CD14-positive monocyte (primary cell): ENCODE measurements around the gene NFIC. TPM values are rescaled to one million over a fixed set of nuclear protein-coding genes. Genes with fewer than 3 reads are reported as not detected.

Experiments
- DNase-seq, 3 donors: peaks; one replicate each; pipeline ENCODE4 v3.0.0-alpha.2; 2011 to 2022
- H2AFZ ChIP-seq: 2 replicates; pipeline ENCODE4 v1.6.0; 2012; ENCODE audit warnings: mild to moderate bottlenecking, low read depth, low read length, inconsistent platforms; ENCODE audit not compliant: insufficient read depth, poor library complexity, severe bottlenecking
- H3K27ac ChIP-seq, 2 donors: 1 replicate in 1 of 2; 2 replicates in 1 of 2; pipeline ENCODE4 v1.5.1; 2012 to 2013; ENCODE audit warnings: low read length in 2 of 2, control low read depth in 1 of 2, inconsistent platforms in 1 of 2, low read depth in 1 of 2, mild to moderate bottlenecking in 1 of 2
- H3K27me3 ChIP-seq, 2 donors: one replicate each; pipeline versions ENCODE4 v1.6.0 to v1.6.1; 2011 to 2013; ENCODE audit warnings: low read length in 2 of 2; ENCODE audit not compliant: control insufficient read depth in 2 of 2, insufficient read depth in 2 of 2
- H3K36me3 ChIP-seq, 2 donors: replicated peaks in 1 of 2; 1 replicate in 1 of 2; 2 replicates in 1 of 2; pipeline versions ENCODE4 v1.5.1 to v1.6.1; 2012 to 2013; ENCODE audit warnings: low read length in 2 of 2, control low read depth in 1 of 2, inconsistent platforms in 1 of 2, mild to moderate bottlenecking in 1 of 2; ENCODE audit not compliant: insufficient read depth in 2 of 2, control insufficient read depth in 1 of 2
- H3K4me1 ChIP-seq, 2 donors: 1 replicate in 1 of 2; 2 replicates in 1 of 2; pipeline versions ENCODE4 v1.5.1 to v1.6.1; 2012 to 2013; ENCODE audit warnings: low read length in 2 of 2, control low read depth in 1 of 2, inconsistent platforms in 1 of 2, mild to moderate bottlenecking in 1 of 2, moderate library complexity in 1 of 2; ENCODE audit not compliant: insufficient read depth in 2 of 2, control insufficient read depth in 1 of 2
- H3K4me2 ChIP-seq: replicated peaks from 2 replicates; pipeline ENCODE3; 2012; ENCODE audit warnings: low read length, moderate library complexity, mild to moderate bottlenecking; ENCODE audit not compliant: poor library complexity, severe bottlenecking; ENCODE audit errors: extremely low read depth
- H3K4me3 ChIP-seq, 3 experiments: fragments of 200-600 bp in 1 of 3; sonication (generic) in 1 of 3; replicated peaks in 1 of 3; 1 replicate in 2 of 3; 2 replicates in 1 of 3; pipeline ENCODE4 v1.5.1; 2011 to 2013; ENCODE audit warnings: low read length in 3 of 3, mild to moderate bottlenecking in 3 of 3, control low read depth in 2 of 3, low read depth in 2 of 3, inconsistent platforms in 1 of 3, moderate library complexity in 1 of 3
- H3K79me2 ChIP-seq: 2 replicates; pipeline ENCODE4 v1.6.0; 2012; ENCODE audit warnings: mild to moderate bottlenecking, control low read depth, inconsistent platforms, low read length, moderate library complexity; ENCODE audit not compliant: insufficient read depth
- H3K9ac ChIP-seq: 2 replicates; pipeline ENCODE4 v1.6.0; 2017; ENCODE audit warnings: low read length, mild to moderate bottlenecking; ENCODE audit not compliant: insufficient read depth, poor library complexity, severe bottlenecking
- H3K9me3 ChIP-seq, 2 donors: replicated peaks in 1 of 2; 1 replicate in 1 of 2; 2 replicates in 1 of 2; pipeline versions ENCODE4 v1.5.1 to v1.6.1; 2012 to 2013; ENCODE audit warnings: low read length in 2 of 2, control low read depth in 1 of 2; ENCODE audit not compliant: control insufficient read depth in 1 of 2, insufficient read depth in 1 of 2
- H4K20me1 ChIP-seq: 2 replicates; pipeline ENCODE4 v1.6.0; 2012; ENCODE audit warnings: mild to moderate bottlenecking, low read length, control low read depth, moderate library complexity; ENCODE audit not compliant: insufficient read depth
- H3K27ac Mint-ChIP-seq, 7 donors: one replicate each; pipeline ENCODE4 v1.8.0; 2020; ENCODE audit warnings: mild to moderate bottlenecking in 7 of 7, mixed read lengths in 7 of 7, moderate library complexity in 6 of 7, inconsistent platforms in 2 of 7
- H3K27me3 Mint-ChIP-seq, 3 donors: one replicate each; pipeline ENCODE4 v1.8.0; 2021 to 2022; ENCODE audit warnings: low read depth in 3 of 3, mild to moderate bottlenecking in 3 of 3, mixed read lengths in 3 of 3, moderate library complexity in 3 of 3, inconsistent platforms in 1 of 3
- H3K36me3 Mint-ChIP-seq, 2 donors: one replicate each; pipeline ENCODE4 v1.8.0; 2020; ENCODE audit warnings: mixed read lengths in 2 of 2, inconsistent platforms in 1 of 2, mild to moderate bottlenecking in 1 of 2
- H3K4me1 Mint-ChIP-seq: one replicate; pipeline ENCODE4 v1.8.0; 2020; ENCODE audit warnings: mild to moderate bottlenecking, mixed read lengths
- H3K4me3 Mint-ChIP-seq, 2 donors: one replicate each; pipeline ENCODE4 v1.8.0; 2020; ENCODE audit warnings: mild to moderate bottlenecking in 2 of 2, mixed read lengths in 2 of 2, moderate library complexity in 1 of 2
- H3K9me3 Mint-ChIP-seq, 7 donors: one replicate each; pipeline ENCODE4 v1.8.0; 2020 to 2022; ENCODE audit warnings: mixed read lengths in 7 of 7, mild to moderate bottlenecking in 6 of 7, moderate library complexity in 6 of 7, inconsistent platforms in 2 of 7
- WGBS: methylation state at CpG from one replicate; pipeline ENCODE4 v1.1.5; 2013; ENCODE audit warnings: missing lambda C conversion rate; ENCODE audit not compliant: insufficient coverage; 5-methylcytosine and 5-hydroxymethylcytosine counted together
- intact Hi-C, 2 donors: fragments of 100-400 bp; cut with micrococcal nuclease; formaldehyde crosslinking; loops; one replicate each; pipeline versions ENCODE4 v1.15.0 to v1.15.1; 2023
- polyA plus RNA-seq, 3 donors: library from polyadenylated mRNA; depleted of rRNA in 1 of 3; unstranded in 2 of 3; stranded (reverse) in 1 of 3; fragments of 300-500 nt in 2 of 3; fragments of >200 nt in 1 of 3; fragmentation: Illumina TruSeq in 2 of 3; gene quantifications; 1 replicate in 2 of 3; 2 replicates in 1 of 3; pipeline ENCODE4 v1.2.3, GENCODE V29; 2012 to 2021
- small RNA-seq: library from RNA; depleted of rRNA; stranded (forward); fragments of <200 nt; gene quantifications from one replicate; pipeline ENCODE3, GENCODE V24; 2012; ENCODE audit warnings: low read depth; ENCODE audit not compliant: insufficient read length
- TF ChIP-seq, protein P1 (sequence below): fragments of 200-600 bp; IDR thresholded peaks from one replicate; pipeline ENCODE4 v1.8.0; 2022; ENCODE audit warnings: antibody characterized with exemption, mild to moderate bottlenecking

Gene NFIC
- polyA plus RNA-seq, 3 donors: 7.0 to 13.8 (median 11.5) TPM

DNA sequence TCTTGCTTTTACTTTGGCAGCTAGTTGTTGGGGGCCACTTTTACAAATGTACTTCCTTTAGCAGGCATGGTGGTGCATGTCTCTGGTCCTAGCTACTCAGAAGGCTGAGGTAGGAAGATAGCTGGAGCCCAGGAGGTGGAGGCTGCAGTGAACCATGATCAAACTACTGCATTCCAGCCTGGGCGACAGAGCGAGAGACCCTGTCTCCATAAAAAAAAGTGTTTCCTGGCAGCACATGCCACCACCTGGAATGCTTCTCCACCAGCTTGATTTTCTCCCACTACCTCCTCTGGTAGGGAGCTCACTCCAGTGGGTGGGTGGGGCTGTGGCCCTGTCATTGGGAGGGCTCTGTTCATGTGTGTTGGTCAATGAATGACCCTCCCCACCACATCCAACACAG lies 152.3 kb downstream of the NFIC start:
- peaks cover 100% of the 10 kb centered on the region for H4K20me1 ChIP-seq
- peaks cover 0 to 2% (median 0%) of the 10 kb centered on the region in 7 donors for H3K9me3 Mint-ChIP-seq
- no peak for DNase-seq
- no peak overlapping the region for H3K4me3 Mint-ChIP-seq
- peaks cover 40 to 62% of the 10 kb centered on the region in 2 donors for H3K36me3 ChIP-seq
- H3K27me3 ChIP-seq: no peaks in the 10 kb centered on the region
- H3K36me3 Mint-ChIP-seq: peaks cover 26 to 64% of the 10 kb centered on the region in 2 donors
- no peak overlapping the region for H3K4me3 ChIP-seq
- no peak overlapping the region for H3K4me2 ChIP-seq
- intact Hi-C loops: no loop called here
- H3K4me1 Mint-ChIP-seq: no peaks in the 10 kb centered on the region
- H3K79me2 ChIP-seq: peaks cover 100% of the 10 kb centered on the region
- no CpG with 5 or more reads among the region's 2 CpGs for WGBS
- no peak overlapping the region for H2AFZ ChIP-seq
- H3K9me3 ChIP-seq: no peaks in the 10 kb centered on the region
- no peak overlapping the region for H3K27ac ChIP-seq
- H3K27ac Mint-ChIP-seq: peak overlapping the region in 1 of 7 donors; percentile 47
- no peaks in the 10 kb centered on the region for H3K27me3 Mint-ChIP-seq
- no peaks in the 10 kb centered on the region for H3K4me1 ChIP-seq
- TF ChIP-seq, protein P1, sequence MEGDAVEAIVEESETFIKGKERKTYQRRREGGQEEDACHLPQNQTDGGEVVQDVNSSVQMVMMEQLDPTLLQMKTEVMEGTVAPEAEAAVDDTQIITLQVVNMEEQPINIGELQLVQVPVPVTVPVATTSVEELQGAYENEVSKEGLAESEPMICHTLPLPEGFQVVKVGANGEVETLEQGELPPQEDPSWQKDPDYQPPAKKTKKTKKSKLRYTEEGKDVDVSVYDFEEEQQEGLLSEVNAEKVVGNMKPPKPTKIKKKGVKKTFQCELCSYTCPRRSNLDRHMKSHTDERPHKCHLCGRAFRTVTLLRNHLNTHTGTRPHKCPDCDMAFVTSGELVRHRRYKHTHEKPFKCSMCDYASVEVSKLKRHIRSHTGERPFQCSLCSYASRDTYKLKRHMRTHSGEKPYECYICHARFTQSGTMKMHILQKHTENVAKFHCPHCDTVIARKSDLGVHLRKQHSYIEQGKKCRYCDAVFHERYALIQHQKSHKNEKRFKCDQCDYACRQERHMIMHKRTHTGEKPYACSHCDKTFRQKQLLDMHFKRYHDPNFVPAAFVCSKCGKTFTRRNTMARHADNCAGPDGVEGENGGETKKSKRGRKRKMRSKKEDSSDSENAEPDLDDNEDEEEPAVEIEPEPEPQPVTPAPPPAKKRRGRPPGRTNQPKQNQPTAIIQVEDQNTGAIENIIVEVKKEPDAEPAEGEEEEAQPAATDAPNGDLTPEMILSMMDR: no peak
- H3K9ac ChIP-seq: no peak overlapping the region

Small RNAs within 50 kb of the gene (small RNA-seq; reads per million reads assigned to genes)
- not detected for gene AC005514.1

Other genes with a start within 250 kb of the NFIC start
- gene GNA15, start 230.6 kb upstream of the NFIC start, polyA plus RNA-seq: 10 to 100 TPM; 38.7 to 45.0 (median 41.3) TPM
- 100 to 1,000 TPM in 2 of 3 donors, 10 to 100 TPM in 1; 28.5 to 131 (median 105) TPM for gene S1PR4, start 187.8 kb upstream of the NFIC start, polyA plus RNA-seq
- gene NCLN, start 180.7 kb upstream of the NFIC start, polyA plus RNA-seq: 10 to 100 TPM; 28.6 to 60.9 (median 34.5) TPM
- gene CELF5, start 141.9 kb upstream of the NFIC start, polyA plus RNA-seq: not detected
- gene SMIM24, start 113.9 kb downstream of the NFIC start, polyA plus RNA-seq: under 1 TPM in 1 of 3 donors, not detected in 2; 0.30 TPM
- not detected for gene SMIM44, start 116.9 kb downstream of the NFIC start, polyA plus RNA-seq
- gene DOHH, start 134.1 kb downstream of the NFIC start, polyA plus RNA-seq: 1 to 10 TPM; 3.7 to 4.2 (median 4.1) TPM
- gene FZR1, start 139.7 kb downstream of the NFIC start, polyA plus RNA-seq: 10 to 100 TPM in 1 of 3 donors, 1 to 10 TPM in 2; 7.7 to 44.6 (median 9.4) TPM
- 1 to 10 TPM in 1 of 3 donors, not detected in 2; 1.8 TPM for gene TEKTIP1, start 172.6 kb downstream of the NFIC start, polyA plus RNA-seq
- gene MFSD12, start 191.0 kb downstream of the NFIC start, polyA plus RNA-seq: 100 to 1,000 TPM in 1 of 3 donors, 10 to 100 TPM in 2; 47.9 to 150 (median 55.5) TPM
- 10 to 100 TPM; 52.4 to 58.8 (median 56.5) TPM for gene HMG20B, start 206.4 kb downstream of the NFIC start, polyA plus RNA-seq
- gene GIPC3, start 218.9 kb downstream of the NFIC start, polyA plus RNA-seq: under 1 TPM in 1 of 3 donors, not detected in 2; 0.03 TPM
- under 1 TPM in 1 of 3 donors, not detected in 2; 0.05 TPM for gene TBXA2R, start 240.3 kb downstream of the NFIC start, polyA plus RNA-seq